HG03025 (cell line): ENCODE measurements around the gene FRMD3.

Source experiments
- ATAC-seq: cut with Tn5 transposase; IDR thresholded peaks from one replicate; pipeline ENCODE4 v1.9.1; 2021; ENCODE audit warnings: mild to moderate bottlenecking, moderate library complexity; ENCODE audit not compliant: unreplicated experiment, low FRiP score

The FRMD3 gene

DNA sequence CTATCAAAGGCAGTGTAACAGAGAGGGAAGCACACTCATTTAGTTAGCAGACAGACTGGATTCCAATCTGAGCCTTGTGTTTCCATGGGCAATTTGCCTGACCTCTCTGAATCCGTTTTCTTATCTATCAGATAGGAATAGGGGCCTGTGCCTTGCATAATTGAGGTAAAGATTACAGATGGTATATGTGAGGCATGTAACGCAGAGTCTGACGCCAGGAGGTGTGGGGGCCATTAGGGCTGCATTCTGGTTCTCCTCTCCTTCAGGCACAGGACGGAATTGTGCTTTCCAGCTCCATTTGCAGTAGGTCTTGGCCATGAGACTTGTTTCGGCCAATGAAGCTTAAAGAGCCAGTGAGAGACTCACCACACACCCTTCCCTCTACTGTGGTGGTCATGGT, 97.6 kb downstream of the FRMD3 start:
- no peak for ATAC-seq

GRCh38 chr9:83435301-83435700, 102.9 kb downstream of the FRMD3 start:
- no peak for ATAC-seq

GRCh38 chr9:83434254-83434653, 103.9 kb downstream of the FRMD3 start:
- no peak for ATAC-seq

GRCh38 chr9:83433846-83434245, 104.4 kb downstream of the FRMD3 start:
- ATAC-seq, result no peak

- ATAC-seq, result no peak
Observed at GRCh38 chr9:83432877-83433550, 105.2 kb downstream of the FRMD3 start.

DNA sequence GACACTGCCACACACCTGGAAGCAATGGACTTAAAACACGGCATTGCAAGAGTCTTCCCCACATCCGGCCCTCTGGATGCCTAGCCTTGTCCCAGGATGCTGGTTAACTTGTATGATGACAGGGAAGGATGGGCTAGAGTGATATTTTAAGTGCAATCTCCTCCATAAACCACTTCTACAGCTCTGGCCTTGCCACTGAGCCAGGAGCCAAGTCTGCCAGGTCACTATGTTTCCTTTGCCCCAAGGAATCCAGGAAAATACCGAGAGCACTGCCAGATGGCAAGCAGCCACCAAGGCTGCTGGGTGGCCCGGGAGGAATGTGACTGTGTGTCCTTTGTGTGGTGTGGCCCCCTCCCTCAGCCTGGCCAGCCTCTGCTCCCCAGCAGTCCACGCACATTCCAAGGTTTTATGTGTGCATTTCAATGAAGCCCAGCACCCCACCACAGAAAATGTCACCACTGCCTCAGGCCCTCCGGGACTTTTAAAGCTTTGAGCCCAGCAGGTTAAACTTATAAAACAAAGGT, 106.0 kb downstream of the FRMD3 start:
- ATAC-seq, result no peak

GRCh38 chr9:83431101-83432060, 106.8 kb downstream of the FRMD3 start:
- ATAC-seq, result no peak

- ATAC-seq, result no peak
Observed at GRCh38 chr9:83430681-83431080, 107.5 kb downstream of the FRMD3 start.

- ATAC-seq, result no peak
Observed at GRCh38 chr9:83429229-83429628, 109.0 kb downstream of the FRMD3 start.

GRCh38 chr9:83425240-83425639, 113.0 kb downstream of the FRMD3 start:
- no peak for ATAC-seq

- no peak for ATAC-seq
Observed at GRCh38 chr9:83424831-83425230, 113.4 kb downstream of the FRMD3 start.

- ATAC-seq, result no peak
Observed at GRCh38 chr9:83423815-83424707, 114.1 kb downstream of the FRMD3 start.

DNA sequence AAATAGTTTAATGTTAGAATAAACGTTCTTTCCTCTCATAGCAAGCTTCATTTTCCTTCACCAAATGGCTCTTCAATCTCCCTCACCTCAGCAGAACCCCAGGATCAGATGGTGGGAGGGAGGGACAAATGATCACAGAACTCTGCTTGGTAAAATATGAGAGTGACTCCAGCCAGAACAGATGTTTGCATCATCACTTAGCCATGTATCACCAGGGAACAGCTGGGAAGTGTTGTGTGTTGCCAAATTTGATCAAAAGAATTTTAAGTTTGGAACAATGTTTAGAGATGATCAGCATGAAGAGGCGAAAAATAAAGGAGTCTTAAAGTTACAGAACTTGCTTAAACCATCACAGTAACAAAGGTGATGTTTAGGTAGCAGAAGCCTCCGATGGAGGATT, 115.7 kb downstream of the FRMD3 start:
- ATAC-seq, result no peak

DNA sequence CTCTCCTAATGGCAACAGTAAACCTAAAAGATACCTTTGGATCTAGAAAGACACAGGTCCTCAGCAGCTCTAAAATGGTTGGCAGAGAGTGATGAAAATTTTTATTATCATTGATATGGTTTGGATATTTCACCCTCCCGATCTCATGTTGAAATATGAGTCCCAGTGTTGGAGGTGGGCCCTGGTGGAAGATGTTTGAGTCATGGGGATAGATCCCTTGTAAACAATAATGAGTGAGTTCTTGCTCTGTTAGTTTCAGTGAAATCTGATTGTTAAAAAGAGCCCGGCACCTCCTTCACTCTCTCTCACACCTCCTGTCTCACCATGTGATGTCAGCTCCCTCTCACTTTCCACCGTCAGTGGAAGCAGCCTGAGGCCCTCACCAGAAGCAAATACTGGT, 117.7 kb downstream of the FRMD3 start:
- no peak for ATAC-seq

- no peak for ATAC-seq
Observed at GRCh38 chr9:83419961-83420360, 118.2 kb downstream of the FRMD3 start.

DNA sequence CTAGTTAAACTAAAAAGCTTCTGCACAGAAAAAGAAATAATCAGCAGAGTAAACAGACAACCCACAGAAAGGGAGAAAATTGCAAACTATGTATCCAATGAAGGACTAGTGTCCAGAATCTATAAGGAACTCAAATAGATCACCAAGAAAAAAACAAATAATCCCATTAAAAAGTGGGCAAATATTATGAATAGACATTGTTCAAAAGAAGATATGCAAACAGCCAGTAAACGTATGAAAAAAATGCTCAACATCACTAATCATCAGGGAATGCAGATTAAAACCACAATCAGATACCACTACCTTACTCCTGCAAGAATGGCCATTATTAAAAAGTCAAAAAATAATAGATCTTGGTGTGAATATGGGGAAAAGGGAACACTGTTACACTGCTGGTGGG, 119.9 kb downstream of the FRMD3 start:
- ATAC-seq, result no peak

DNA sequence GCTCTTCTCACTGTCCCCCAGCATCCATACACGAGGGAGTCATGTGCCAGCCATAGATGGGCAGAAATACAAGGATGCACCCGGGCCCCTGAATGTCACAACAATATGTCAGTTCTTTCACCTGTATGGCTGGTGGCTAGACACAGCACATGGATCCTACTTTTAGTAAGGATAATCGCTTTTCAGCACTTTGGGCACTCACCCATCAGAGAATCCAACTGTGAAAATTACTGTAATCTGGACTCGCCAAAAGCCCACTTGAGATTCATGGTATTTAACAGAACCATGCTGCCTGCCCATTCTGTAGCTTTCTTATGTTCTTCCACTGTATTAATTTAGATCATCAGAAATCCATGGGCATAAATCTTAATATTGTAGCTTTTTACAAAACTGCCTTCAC, 124.8 kb downstream of the FRMD3 start:
- no peak for ATAC-seq

- ATAC-seq, result no peak
Observed at GRCh38 chr9:83410701-83411100, 127.5 kb downstream of the FRMD3 start.

- no peak for ATAC-seq
Observed at GRCh38 chr9:83406921-83407320, 131.3 kb downstream of the FRMD3 start.

GRCh38 chr9:83405759-83406158, 132.4 kb downstream of the FRMD3 start:
- ATAC-seq, result no peak
